HCT116 (cell line): ENCODE data around the gene TASP1. TPM values are rescaled to one million over a fixed set of nuclear protein-coding genes. Genes with fewer than 3 reads are reported as not detected.

Source experiments
- ATAC-seq: fragments of 200-7000 bp; cut with Tn5 transposase; 2 replicates; pipeline ENCODE4 v1.9.1; 2020; ENCODE audit warnings: mild to moderate bottlenecking, moderate library complexity
- BruUV-seq: library from RNA; stranded (reverse); fragments of 400-500 nt; replicated peaks from 2 replicates; lab custom pipeline; 2021; lab: Mats Ljungman, UMichigan
- CTCF ChIA-PET: fragments of 300-600 bp; sonication (Branson Sonifier 250); formaldehyde crosslinking; loops from one replicate; lab custom pipeline; 2021; ENCODE audit warnings: antibody characterized with exemption; lab: Charles Lee
- POLR2A ChIA-PET: fragments of 300-600, 350-600 bp; sonication (Branson Sonifier 250); formaldehyde crosslinking; loops from one replicate; lab custom pipeline; 2021; ENCODE audit warnings: antibody characterized with exemption; lab: Charles Lee
- RAD21 ChIA-PET, 2 experiments: fragments of 300-600 bp; sonication (Branson Sonifier 250); formaldehyde crosslinking; loops; one replicate each; lab custom pipeline; 2023; ENCODE audit warnings: low total read pairs in 2 of 2; ENCODE audit not compliant: uncharacterized antibody in 2 of 2, unreplicated experiment in 2 of 2, low non-redundant PET in 1 of 2; lab: Charles Lee
- DNase-seq: peaks from one replicate; pipeline ENCODE4 v3.0.0-alpha.2; 2010; ENCODE audit warnings: low read depth, low spot score
- H2AFZ ChIP-seq: fragments of 200-600 bp; shearing (Covaris generic), sonication (generic); 2 replicates; pipeline ENCODE4 v1.6.1; 2017; ENCODE audit warnings: low read depth, mixed run types, mixed read lengths, antibody characterized with exemption, low read length; ENCODE audit not compliant: poor library complexity, severe bottlenecking
- H3K27ac ChIP-seq: 2 replicates; pipeline ENCODE4 v1.5.1; 2012; ENCODE audit warnings: low read depth, low read length
- H3K27me3 ChIP-seq: fragments of 200-600 bp; sonication (generic); 2 replicates; pipeline ENCODE4 v1.6.1; 2016; ENCODE audit warnings: mixed run types, low read length, mixed read lengths; ENCODE audit not compliant: insufficient read depth
- H3K36me3 ChIP-seq, 2 experiments: fragments of 200-500 bp in 1 of 2; fragments of 200-600 bp in 1 of 2; sonication (Bioruptor generic) in 1 of 2; sonication (generic) in 1 of 2; 2 replicates each; pipeline versions ENCODE4 v1.5.1 to v1.6.1; 2014 to 2016; ENCODE audit warnings: low read length in 2 of 2, inconsistent platforms in 1 of 2, mixed read lengths in 1 of 2, mixed run types in 1 of 2; ENCODE audit not compliant: insufficient read depth in 2 of 2, control insufficient read depth in 1 of 2
- H3K4me1 ChIP-seq, 2 experiments: fragments of 200-600 bp in 1 of 2; sonication (generic) in 1 of 2; 2 replicates each; pipeline versions ENCODE4 v1.5.1 to v1.6.1; 2012 to 2017; ENCODE audit warnings: low read length in 2 of 2, inconsistent platforms in 1 of 2, mild to moderate bottlenecking in 1 of 2, mixed read lengths in 1 of 2, mixed run types in 1 of 2, moderate library complexity in 1 of 2; ENCODE audit not compliant: insufficient read depth in 2 of 2, control insufficient read depth in 1 of 2
- H3K4me2 ChIP-seq: fragments of 200-600 bp; sonication (generic); 2 replicates; pipeline ENCODE4 v1.6.1; 2017; ENCODE audit warnings: mixed run types, low read length, mixed read lengths
- H3K4me3 ChIP-seq, 2 experiments: fragments of 200-600 bp in 1 of 2; sonication (generic) in 1 of 2; replicated peaks in 1 of 2; 2 replicates each; pipeline ENCODE4 v1.5.1; 2011 to 2016; ENCODE audit warnings: low read length in 2 of 2, control low read depth in 1 of 2, low read depth in 1 of 2, mild to moderate bottlenecking in 1 of 2, mixed read lengths in 1 of 2, mixed run types in 1 of 2
- H3K79me2 ChIP-seq: fragments of 200-600 bp; sonication (generic); 2 replicates; pipeline ENCODE4 v1.6.1; 2017; ENCODE audit warnings: mild to moderate bottlenecking, mixed run types, low read length, moderate library complexity, mixed read lengths; ENCODE audit not compliant: insufficient read depth
- H3K9ac ChIP-seq: fragments of 200-600 bp; sonication (generic); 2 replicates; pipeline ENCODE4 v1.6.1; 2016; ENCODE audit warnings: low read length, mixed read lengths
- H3K9me2 ChIP-seq: fragments of 200-600 bp; sonication (generic), shearing (Covaris generic); 2 replicates; pipeline ENCODE4 v1.6.1; 2017; ENCODE audit warnings: mixed run types, mild to moderate bottlenecking, moderate library complexity; ENCODE audit not compliant: insufficient read depth
- H3K9me3 ChIP-seq, 2 experiments: fragments of 200-500 bp in 1 of 2; fragments of 200-600 bp in 1 of 2; sonication (Bioruptor generic) in 1 of 2; sonication (generic) in 1 of 2; 2 replicates each; pipeline ENCODE4 v1.6.1; 2014 to 2017; ENCODE audit warnings: low read length in 2 of 2, mixed read lengths in 2 of 2, inconsistent platforms in 1 of 2, low read depth in 1 of 2, mild to moderate bottlenecking in 1 of 2, mixed run types in 1 of 2, moderate library complexity in 1 of 2; ENCODE audit not compliant: control insufficient read depth in 1 of 2, insufficient read depth in 1 of 2
- H4K20me1 ChIP-seq: fragments of 200-600 bp; sonication (generic), shearing (Covaris generic); 2 replicates; pipeline ENCODE4 v1.6.1; 2017; ENCODE audit warnings: mixed run types, mild to moderate bottlenecking, moderate library complexity; ENCODE audit not compliant: insufficient read depth
- EGR1 ChIP-seq: IDR thresholded peaks from 2 replicates; pipeline ENCODE4 v1.6.1; 2012; ENCODE audit warnings: low read depth
- ELF1 ChIP-seq: IDR thresholded peaks from 2 replicates; pipeline ENCODE4 v1.6.1; 2012; ENCODE audit warnings: low read depth, borderline replicate concordance
- EZH2phosphoT487 ChIP-seq: fragments of 200-600 bp; IDR thresholded peaks from 2 replicates; pipeline ENCODE4 v1.6.1; 2018; ENCODE audit warnings: antibody characterized with exemption, borderline replicate concordance
- FOSL1 ChIP-seq: IDR thresholded peaks from 2 replicates; pipeline ENCODE4 v1.6.1; 2012; ENCODE audit warnings: low read depth
- JUND ChIP-seq: IDR thresholded peaks from 2 replicates; pipeline ENCODE4 v1.6.1; 2012
- POLR2A ChIP-seq: IDR thresholded peaks from 2 replicates; pipeline ENCODE4 v1.7.0; 2011; ENCODE audit warnings: borderline replicate concordance; ENCODE audit not compliant: insufficient read depth, insufficient read length; ENCODE audit errors: extremely low read depth
- POLR2AphosphoS5 ChIP-seq: IDR thresholded peaks from 2 replicates; pipeline ENCODE4 v1.6.1; 2011; ENCODE audit warnings: mild to moderate bottlenecking, low read depth, low read length, moderate library complexity
- RAD21 ChIP-seq: IDR thresholded peaks from 2 replicates; pipeline ENCODE4 v1.6.1; 2012; ENCODE audit warnings: low read depth, mild to moderate bottlenecking
- SIN3A ChIP-seq: IDR thresholded peaks from 2 replicates; pipeline ENCODE4 v1.6.1; 2012; ENCODE audit warnings: low read depth
- SP1 ChIP-seq: IDR thresholded peaks from 2 replicates; pipeline ENCODE4 v1.6.1; 2012; ENCODE audit warnings: low read depth
- SRF ChIP-seq: IDR thresholded peaks from 2 replicates; pipeline ENCODE4 v1.6.1; 2012; ENCODE audit warnings: low read depth
- TCF7L2 ChIP-seq: IDR thresholded peaks from 2 replicates; pipeline ENCODE4 v1.7.0; 2011; ENCODE audit warnings: borderline replicate concordance, inconsistent platforms; ENCODE audit not compliant: insufficient read depth, insufficient read length; ENCODE audit errors: extremely low read depth
- YY1 ChIP-seq: IDR thresholded peaks from 2 replicates; pipeline ENCODE4 v1.6.1; 2011; ENCODE audit warnings: low read length, low read depth, moderate library complexity, mild to moderate bottlenecking; ENCODE audit not compliant: insufficient replicate concordance; ENCODE audit errors: extremely low read depth
- ZNF274 ChIP-seq: fragments of 200-500 bp; sonication (Bioruptor generic); IDR thresholded peaks from 2 replicates; pipeline ENCODE4 v1.6.1; 2014; ENCODE audit warnings: mild to moderate bottlenecking, low read depth, low read length, inconsistent platforms
- intact Hi-C: fragments of 100-400 bp; cut with micrococcal nuclease; formaldehyde crosslinking; loops from 2 replicates; pipeline ENCODE4 v1.10.0; 2022
- total RNA-seq: library from RNA; stranded (reverse); gene quantifications from one replicate; pipeline ENCODE4 v1.2.1, GENCODE V29; 2021; ENCODE audit not compliant: unreplicated experiment
- TF ChIP-seq, protein P1 (sequence below): IDR thresholded peaks from 2 replicates; pipeline ENCODE4 v1.6.1; 2011; ENCODE audit warnings: mild to moderate bottlenecking, low read length, moderate library complexity; ENCODE audit not compliant: insufficient replicate concordance; ENCODE audit errors: extremely low read depth
- TF ChIP-seq, protein P2 (sequence below), 3 experiments: fragments of 200-600 bp in 1 of 3; sonication (generic) in 1 of 3; IDR thresholded peaks in 2 of 3; conservative IDR thresholded peaks in 1 of 3; 2 replicates each; pipeline ENCODE4 v1.5.1; 2012 to 2017; ENCODE audit warnings: low read depth in 2 of 3, low read length in 2 of 3, antibody characterized with exemption in 1 of 3, borderline replicate concordance in 1 of 3, control low read depth in 1 of 3, mild to moderate bottlenecking in 1 of 3, mixed read lengths in 1 of 3, mixed run types in 1 of 3, moderate library complexity in 1 of 3; ENCODE audit not compliant: insufficient read depth in 1 of 3

The TASP1 gene
- total RNA-seq, 1 experiment from 2014 or later, result 19.1 TPM

DNA sequence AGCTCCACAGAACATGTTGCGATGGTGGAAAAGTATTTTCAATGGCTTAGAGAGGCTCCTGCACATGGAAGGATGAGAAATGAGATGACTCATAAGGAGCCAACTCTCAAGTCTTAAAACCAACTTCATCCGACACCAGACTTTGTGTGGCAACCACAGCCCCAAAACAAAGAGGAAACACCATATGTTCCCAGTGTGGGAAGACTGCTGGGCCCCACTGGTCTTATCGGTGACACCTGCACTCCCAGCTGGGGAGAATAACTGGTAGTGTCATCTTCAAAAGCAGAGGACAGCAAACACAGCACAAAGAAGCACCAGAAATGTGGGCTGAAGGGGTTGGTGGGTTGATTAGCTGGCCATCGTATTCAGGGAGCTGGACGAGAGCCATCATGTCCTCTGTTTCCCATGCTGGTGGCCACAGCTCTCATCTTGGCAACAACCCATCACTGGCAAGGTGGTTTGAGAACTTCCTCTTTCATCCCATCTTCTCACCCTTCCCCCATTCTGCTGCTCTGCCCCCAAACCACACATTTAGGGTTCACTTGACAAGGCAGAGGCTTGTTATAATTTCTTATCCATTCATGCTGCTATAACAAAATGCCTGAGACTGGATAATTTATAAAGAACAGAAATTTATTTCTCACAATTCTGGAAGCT lies 46.0 kb upstream of the TASP1 start:
- H3K9me3 ChIP-seq, result no peaks in the 10 kb centered on the region
- no peaks in the 10 kb centered on the region for H3K79me2 ChIP-seq
- ChIA-PET POLR2A (no interaction called here), CTCF (no interaction called here), RAD21 (no interaction called here)
- no peak overlapping the region for H3K9ac ChIP-seq
- no peaks in the 10 kb centered on the region for H3K27me3 ChIP-seq
- H3K4me2 ChIP-seq, result no peak overlapping the region
- no peak overlapping the region for H3K27ac ChIP-seq
- no peaks in the 10 kb centered on the region for H3K36me3 ChIP-seq
- H3K9me2 ChIP-seq, result no peaks in the 10 kb centered on the region
- intact Hi-C loops, result no loop called here
- H3K4me3 ChIP-seq, result no peak overlapping the region
- peaks cover 6 to 8% of the 10 kb centered on the region in 2 experiments for H3K4me1 ChIP-seq
- no peak for DNase-seq
- no peaks in the 10 kb centered on the region for H4K20me1 ChIP-seq
- TF ChIP-seq, protein P1, sequence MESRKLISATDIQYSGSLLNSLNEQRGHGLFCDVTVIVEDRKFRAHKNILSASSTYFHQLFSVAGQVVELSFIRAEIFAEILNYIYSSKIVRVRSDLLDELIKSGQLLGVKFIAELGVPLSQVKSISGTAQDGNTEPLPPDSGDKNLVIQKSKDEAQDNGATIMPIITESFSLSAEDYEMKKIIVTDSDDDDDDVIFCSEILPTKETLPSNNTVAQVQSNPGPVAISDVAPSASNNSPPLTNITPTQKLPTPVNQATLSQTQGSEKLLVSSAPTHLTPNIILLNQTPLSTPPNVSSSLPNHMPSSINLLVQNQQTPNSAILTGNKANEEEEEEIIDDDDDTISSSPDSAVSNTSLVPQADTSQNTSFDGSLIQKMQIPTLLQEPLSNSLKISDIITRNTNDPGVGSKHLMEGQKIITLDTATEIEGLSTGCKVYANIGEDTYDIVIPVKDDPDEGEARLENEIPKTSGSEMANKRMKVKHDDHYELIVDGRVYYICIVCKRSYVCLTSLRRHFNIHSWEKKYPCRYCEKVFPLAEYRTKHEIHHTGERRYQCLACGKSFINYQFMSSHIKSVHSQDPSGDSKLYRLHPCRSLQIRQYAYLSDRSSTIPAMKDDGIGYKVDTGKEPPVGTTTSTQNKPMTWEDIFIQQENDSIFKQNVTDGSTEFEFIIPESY, result no peak
- TF ChIP-seq, protein P2, sequence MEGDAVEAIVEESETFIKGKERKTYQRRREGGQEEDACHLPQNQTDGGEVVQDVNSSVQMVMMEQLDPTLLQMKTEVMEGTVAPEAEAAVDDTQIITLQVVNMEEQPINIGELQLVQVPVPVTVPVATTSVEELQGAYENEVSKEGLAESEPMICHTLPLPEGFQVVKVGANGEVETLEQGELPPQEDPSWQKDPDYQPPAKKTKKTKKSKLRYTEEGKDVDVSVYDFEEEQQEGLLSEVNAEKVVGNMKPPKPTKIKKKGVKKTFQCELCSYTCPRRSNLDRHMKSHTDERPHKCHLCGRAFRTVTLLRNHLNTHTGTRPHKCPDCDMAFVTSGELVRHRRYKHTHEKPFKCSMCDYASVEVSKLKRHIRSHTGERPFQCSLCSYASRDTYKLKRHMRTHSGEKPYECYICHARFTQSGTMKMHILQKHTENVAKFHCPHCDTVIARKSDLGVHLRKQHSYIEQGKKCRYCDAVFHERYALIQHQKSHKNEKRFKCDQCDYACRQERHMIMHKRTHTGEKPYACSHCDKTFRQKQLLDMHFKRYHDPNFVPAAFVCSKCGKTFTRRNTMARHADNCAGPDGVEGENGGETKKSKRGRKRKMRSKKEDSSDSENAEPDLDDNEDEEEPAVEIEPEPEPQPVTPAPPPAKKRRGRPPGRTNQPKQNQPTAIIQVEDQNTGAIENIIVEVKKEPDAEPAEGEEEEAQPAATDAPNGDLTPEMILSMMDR (IDR thresholded peaks at IDR 0.05 in 2 of 3, conservative IDR thresholded peaks at IDR 0.05 in 1 of 3; ENCODE audit: borderline replicate concordance in 1 of 3, insufficient read depth in 1 of 3, low read depth in 2 of 3, low read length in 2 of 3), result no peak
- TF ChIP-seq SRF (no peak), SIN3A (no peak), EZH2phosphoT487 (no peak), YY1 (no peak), SP1 (no peak), EGR1 (no peak), ELF1 (no peak), ZNF274 (no peak), POLR2A (no peak), FOSL1 (no peak), POLR2AphosphoS5 (no peak), TCF7L2 (no peak), JUND (no peak), RAD21 (no peak)
- no TSS peak for BruUV-seq
- no peak overlapping the region for H2AFZ ChIP-seq
- ATAC-seq, result no peak
